ENCODE results near the gene SH2B3. TPM values are rescaled to one million over a fixed set of nuclear protein-coding genes. Genes with fewer than 3 reads are reported as not detected.
A peak's percentile ranks its signal among the peaks of the same experiment; 100 is the strongest.

SH2B3 gene
- total RNA-seq, 1 experiment from 2014 or later = 39.6 TPM

DNA sequence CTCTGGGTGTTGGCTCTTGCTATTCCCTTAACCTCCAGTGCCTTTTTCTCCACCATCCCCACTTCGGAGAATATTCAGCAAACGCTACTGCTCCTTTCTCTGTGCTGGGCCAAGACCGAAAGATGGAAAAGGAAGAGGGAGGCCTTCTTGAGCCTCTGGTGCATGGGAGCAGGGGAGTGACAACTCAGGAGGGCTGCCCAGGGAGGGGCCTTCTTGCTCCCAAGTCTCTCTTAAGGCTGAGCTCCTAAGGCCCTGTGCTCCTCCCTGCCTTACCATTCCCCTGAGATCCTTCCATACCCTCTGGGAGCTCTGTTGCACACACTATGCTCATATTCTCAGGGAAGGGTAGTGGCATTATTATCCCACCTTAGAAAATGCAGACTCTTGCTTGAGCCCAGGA, 34.9 kb downstream of the SH2B3 start:
- no peak for DNase-seq (ENCODE audit: low read depth, low spot score)
- TF ChIP-seq TCF7L2 (IDR thresholded peaks at IDR 0.05; ENCODE audit: low read depth, low read length) = no peak
- TF ChIP-seq, protein P1, sequence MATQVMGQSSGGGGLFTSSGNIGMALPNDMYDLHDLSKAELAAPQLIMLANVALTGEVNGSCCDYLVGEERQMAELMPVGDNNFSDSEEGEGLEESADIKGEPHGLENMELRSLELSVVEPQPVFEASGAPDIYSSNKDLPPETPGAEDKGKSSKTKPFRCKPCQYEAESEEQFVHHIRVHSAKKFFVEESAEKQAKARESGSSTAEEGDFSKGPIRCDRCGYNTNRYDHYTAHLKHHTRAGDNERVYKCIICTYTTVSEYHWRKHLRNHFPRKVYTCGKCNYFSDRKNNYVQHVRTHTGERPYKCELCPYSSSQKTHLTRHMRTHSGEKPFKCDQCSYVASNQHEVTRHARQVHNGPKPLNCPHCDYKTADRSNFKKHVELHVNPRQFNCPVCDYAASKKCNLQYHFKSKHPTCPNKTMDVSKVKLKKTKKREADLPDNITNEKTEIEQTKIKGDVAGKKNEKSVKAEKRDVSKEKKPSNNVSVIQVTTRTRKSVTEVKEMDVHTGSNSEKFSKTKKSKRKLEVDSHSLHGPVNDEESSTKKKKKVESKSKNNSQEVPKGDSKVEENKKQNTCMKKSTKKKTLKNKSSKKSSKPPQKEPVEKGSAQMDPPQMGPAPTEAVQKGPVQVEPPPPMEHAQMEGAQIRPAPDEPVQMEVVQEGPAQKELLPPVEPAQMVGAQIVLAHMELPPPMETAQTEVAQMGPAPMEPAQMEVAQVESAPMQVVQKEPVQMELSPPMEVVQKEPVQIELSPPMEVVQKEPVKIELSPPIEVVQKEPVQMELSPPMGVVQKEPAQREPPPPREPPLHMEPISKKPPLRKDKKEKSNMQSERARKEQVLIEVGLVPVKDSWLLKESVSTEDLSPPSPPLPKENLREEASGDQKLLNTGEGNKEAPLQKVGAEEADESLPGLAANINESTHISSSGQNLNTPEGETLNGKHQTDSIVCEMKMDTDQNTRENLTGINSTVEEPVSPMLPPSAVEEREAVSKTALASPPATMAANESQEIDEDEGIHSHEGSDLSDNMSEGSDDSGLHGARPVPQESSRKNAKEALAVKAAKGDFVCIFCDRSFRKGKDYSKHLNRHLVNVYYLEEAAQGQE (IDR thresholded peaks at IDR 0.05; ENCODE audit: insufficient read depth in 1 of 2, low read depth in 2 of 2, low read length in 1 of 2) = no peak
- TF ChIP-seq, protein P2, sequence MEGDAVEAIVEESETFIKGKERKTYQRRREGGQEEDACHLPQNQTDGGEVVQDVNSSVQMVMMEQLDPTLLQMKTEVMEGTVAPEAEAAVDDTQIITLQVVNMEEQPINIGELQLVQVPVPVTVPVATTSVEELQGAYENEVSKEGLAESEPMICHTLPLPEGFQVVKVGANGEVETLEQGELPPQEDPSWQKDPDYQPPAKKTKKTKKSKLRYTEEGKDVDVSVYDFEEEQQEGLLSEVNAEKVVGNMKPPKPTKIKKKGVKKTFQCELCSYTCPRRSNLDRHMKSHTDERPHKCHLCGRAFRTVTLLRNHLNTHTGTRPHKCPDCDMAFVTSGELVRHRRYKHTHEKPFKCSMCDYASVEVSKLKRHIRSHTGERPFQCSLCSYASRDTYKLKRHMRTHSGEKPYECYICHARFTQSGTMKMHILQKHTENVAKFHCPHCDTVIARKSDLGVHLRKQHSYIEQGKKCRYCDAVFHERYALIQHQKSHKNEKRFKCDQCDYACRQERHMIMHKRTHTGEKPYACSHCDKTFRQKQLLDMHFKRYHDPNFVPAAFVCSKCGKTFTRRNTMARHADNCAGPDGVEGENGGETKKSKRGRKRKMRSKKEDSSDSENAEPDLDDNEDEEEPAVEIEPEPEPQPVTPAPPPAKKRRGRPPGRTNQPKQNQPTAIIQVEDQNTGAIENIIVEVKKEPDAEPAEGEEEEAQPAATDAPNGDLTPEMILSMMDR (IDR thresholded peaks at IDR 0.05) = no peak
- Histone ChIP-seq H3K4me1 (ENCODE audit: control insufficient read depth, insufficient read depth, low read length) (peaks cover 69% of the 10 kb centered on the region), H3K9me3 (ENCODE audit: control insufficient read depth, insufficient read depth, low read depth, low read length) (no peaks in the 10 kb centered on the region), H3K27me3 (ENCODE audit: control insufficient read depth, insufficient read depth, low read length) (no peaks in the 10 kb centered on the region), H3K36me3 (ENCODE audit: control insufficient read depth, insufficient read depth, low read length) (no peaks in the 10 kb centered on the region), H3K27ac (ENCODE audit: low read length) (peak overlapping the region; percentile 49; the same call in 1 of the 2 replicates), H3K4me3 (ENCODE audit: low read depth in 2 of 2, low read length in 2 of 2) (no peak overlapping the region)
- POLR2A ChIA-PET = no interaction called here
- in situ Hi-C loops (cut with HindIII; ENCODE audit: low pct_unique_long_range_greater_than_20kb, low sequenced_read_pairs) (no loop called here), intact Hi-C loops (cut with micrococcal nuclease; ENCODE audit: unreplicated experiment) (no loop called here)
- CTCF ChIA-PET = interaction anchor here (0.6 kb wide), 1 partner anchor 241 kb away, joined by 3 read pairs; no protein-coding TSS in a partner anchor
- no TSS peak for BruUV-seq (replicated peaks)
- ATAC-seq = no peak

DNA sequence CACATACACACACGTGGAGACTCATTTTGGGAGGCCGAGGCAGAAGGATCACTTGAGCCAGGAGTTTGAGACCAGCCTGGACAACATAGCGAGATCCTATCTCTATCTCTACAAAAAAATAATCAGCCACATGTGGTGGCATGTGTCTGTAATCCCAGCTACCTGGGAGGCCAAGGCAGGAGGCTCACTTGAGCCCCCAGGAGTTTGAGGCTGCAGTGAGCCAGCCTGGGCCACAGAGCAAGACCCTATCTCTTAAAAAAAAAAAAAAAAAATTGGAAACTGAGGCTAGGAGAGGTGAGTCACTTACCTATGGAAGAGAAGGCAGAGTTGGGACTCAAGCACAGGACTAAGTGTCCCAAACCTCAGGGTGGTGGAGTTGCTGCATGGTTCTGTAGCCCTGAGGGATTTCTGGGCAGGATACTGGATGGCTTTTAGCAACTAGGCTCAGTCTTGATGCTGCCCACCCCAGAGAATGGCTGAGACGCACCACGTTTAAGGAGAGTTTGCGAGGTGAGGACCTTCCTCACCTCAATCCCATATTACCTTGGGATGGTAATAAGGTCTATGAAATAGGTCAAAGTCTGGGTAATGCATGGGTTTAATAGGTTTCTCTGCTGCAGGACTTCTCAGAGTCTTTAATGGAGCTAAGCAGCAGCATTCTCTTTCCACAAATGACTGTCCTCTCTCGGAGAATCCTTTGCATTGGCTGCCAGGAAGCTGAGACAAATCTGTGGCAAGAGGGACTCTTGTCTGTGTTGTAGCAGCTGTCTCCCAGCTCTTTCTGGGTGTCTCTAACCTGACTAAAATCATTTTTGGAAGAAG, 35.6 kb downstream of the SH2B3 start:
- in situ Hi-C loops (cut with HindIII; ENCODE audit: low pct_unique_long_range_greater_than_20kb, low sequenced_read_pairs) = no loop called here

More for the DNA sequence above, 35.6 kb downstream of the SH2B3 start:
- Histone ChIP-seq H3K27me3 (ENCODE audit: control insufficient read depth, insufficient read depth, low read length) (no peaks in the 10 kb centered on the region), H3K9me3 (ENCODE audit: control insufficient read depth, insufficient read depth, low read depth, low read length) (no peaks in the 10 kb centered on the region), H3K4me1 (ENCODE audit: control insufficient read depth, insufficient read depth, low read length) (peaks cover 69% of the 10 kb centered on the region), H3K4me3 (ENCODE audit: low read depth in 2 of 2, low read length in 2 of 2) (no peak overlapping the region), H3K36me3 (ENCODE audit: control insufficient read depth, insufficient read depth, low read length) (no peaks in the 10 kb centered on the region), H3K27ac (ENCODE audit: low read length) (no peak overlapping the region)
- BruUV-seq (replicated peaks) = no TSS peak
- DNase-seq (ENCODE audit: low read depth, low spot score) = no peak
- intact Hi-C loops (cut with micrococcal nuclease; ENCODE audit: unreplicated experiment) = no loop called here
- ChIA-PET POLR2A (no interaction called here), CTCF (interaction anchor here (0.6 to 0.8 kb wide), 2 partner anchors 11 to 240 kb away, joined by 3 to 7 read pairs; no protein-coding TSS in a partner anchor)
- no peak for ATAC-seq
- no peak for TF ChIP-seq TCF7L2 (IDR thresholded peaks at IDR 0.05; ENCODE audit: low read depth, low read length)
- no peak; the same call in 1 of the 2 replicates for TF ChIP-seq POLR2AphosphoS5 (IDR thresholded peaks at IDR 0.05; ENCODE audit: low read depth, low read length)
- TF ChIP-seq, protein P1 (IDR thresholded peaks at IDR 0.05; ENCODE audit: insufficient read depth in 1 of 2, low read depth in 2 of 2, low read length in 1 of 2) = no peak
- TF ChIP-seq, protein P2 (IDR thresholded peaks at IDR 0.05) = no peak
- no peak for TF ChIP-seq SIN3A (IDR thresholded peaks at IDR 0.05; ENCODE audit: borderline replicate concordance, insufficient read depth, low read depth, low read length)

Data from Panc1 (cell line).